HepG2 (cell line): ENCODE measurements around the gene C6orf132. TPM values are rescaled to one million over a fixed set of nuclear protein-coding genes. Genes with fewer than 3 reads are reported as not detected.

Experiments used
- ATAC-seq: fragments of 200-7000 bp; cut with Tn5 transposase; 3 replicates; pipeline ENCODE4 v1.9.1; 2020; ENCODE audit warnings: mild to moderate bottlenecking, moderate library complexity
- BruUV-seq: library from RNA; stranded (reverse); fragments of 400-500 nt; replicated peaks from 2 replicates; lab custom pipeline; 2021; lab: Mats Ljungman, UMichigan
- CTCF ChIA-PET: fragments of 300-600 bp; formaldehyde crosslinking; extraction: SDS; loops from one replicate; lab custom pipeline; 2021; ENCODE audit warnings: low total read pairs, inconsistent platforms, low intra/inter-chr PET ratio; lab: Yijun Ruan, JAX
- POLR2A ChIA-PET: fragments of 350-600 bp; sonication (Branson Sonifier 250); formaldehyde crosslinking; loops from one replicate; lab custom pipeline; 2020; ENCODE audit warnings: antibody characterized with exemption, inconsistent platforms; lab: Yijun Ruan, JAX
- DNase-seq: peaks from one replicate; pipeline ENCODE4 v3.0.0-alpha.2; 2015; ENCODE audit warnings: low spot score
- FAIRE-seq: peaks from 3 replicates; lab custom pipeline; 2011; peaks lifted over from hg19 to GRCh38; lab: Jason Lieb, UNC
- H2AFZ ChIP-seq: one replicate; pipeline ENCODE4 v1.6.1; 2011; ENCODE audit warnings: low read length, inconsistent platforms
- H3K27ac ChIP-seq: fragments of 300-600 bp; 3 replicates; pipeline ENCODE4 v1.8.0; 2011; ENCODE audit warnings: mixed run types, mild to moderate bottlenecking, mixed read lengths, low read length, inconsistent platforms; ENCODE audit not compliant: insufficient read depth; ENCODE audit errors: extremely low read length
- H3K27me3 ChIP-seq, 2 experiments: fragments of 200-600 bp in 1 of 2; 2 replicates in 1 of 2; 3 replicates in 1 of 2; pipeline versions ENCODE4 v1.6.0 to v1.8.0; 2011; ENCODE audit warnings: low read length in 2 of 2, mild to moderate bottlenecking in 2 of 2, moderate library complexity in 2 of 2, inconsistent platforms in 1 of 2; ENCODE audit not compliant: insufficient read depth in 2 of 2, control insufficient read depth in 1 of 2
- H3K36me3 ChIP-seq, 2 experiments: fragments of 200-600 bp in 1 of 2; replicated peaks in 1 of 2; 2 replicates in 1 of 2; 3 replicates in 1 of 2; pipeline versions ENCODE4 v1.5.1 to v1.8.0; 2011; ENCODE audit warnings: low read length in 2 of 2, inconsistent platforms in 1 of 2; ENCODE audit not compliant: insufficient read depth in 2 of 2, control insufficient read depth in 1 of 2
- H3K4me1 ChIP-seq: 2 replicates; pipeline ENCODE4 v1.5.1; 2012; ENCODE audit warnings: low read length, inconsistent platforms; ENCODE audit not compliant: insufficient read depth
- H3K4me2 ChIP-seq: 2 replicates; pipeline ENCODE4 v1.6.0; 2011; ENCODE audit warnings: low read depth, low read length, inconsistent platforms
- H3K4me3 ChIP-seq, 3 experiments: fragments of 200-600 bp in 1 of 3; sonication (generic), shearing (Covaris generic) in 1 of 3; replicated peaks in 1 of 3; 2 replicates each; pipeline ENCODE4 v1.5.1; 2011 to 2016; ENCODE audit warnings: low read length in 3 of 3, inconsistent platforms in 2 of 3, low read depth in 2 of 3, mild to moderate bottlenecking in 2 of 3, control low read depth in 1 of 3, mixed read lengths in 1 of 3; ENCODE audit not compliant: insufficient read depth in 1 of 3
- H3K79me2 ChIP-seq: one replicate; pipeline ENCODE4 v1.6.1; 2011; ENCODE audit warnings: low read length, inconsistent platforms; ENCODE audit not compliant: insufficient read depth
- H3K9ac ChIP-seq: 2 replicates; pipeline ENCODE4 v1.6.0; 2011; ENCODE audit warnings: mild to moderate bottlenecking, low read depth, low read length, inconsistent platforms; ENCODE audit not compliant: insufficient read depth
- H3K9me3 ChIP-seq: 2 replicates; pipeline ENCODE4 v1.5.1; 2012; ENCODE audit warnings: mild to moderate bottlenecking, low read length
- H4K20me1 ChIP-seq: 2 replicates; pipeline ENCODE4 v1.6.0; 2011; ENCODE audit warnings: inconsistent platforms, mild to moderate bottlenecking, low read length, moderate library complexity; ENCODE audit not compliant: insufficient read depth
- CAMTA2 ChIP-seq: sonication (generic); formaldehyde crosslinking; IDR thresholded peaks from 2 replicates; pipeline ENCODE4 v1.4.0; 2020; ENCODE audit warnings: mild to moderate bottlenecking, missing genetic modification reagents, borderline replicate concordance
- HIC2 ChIP-seq: sonication (generic); formaldehyde crosslinking; IDR thresholded peaks from 2 replicates; pipeline ENCODE4 v1.9.0; 2022; ENCODE audit warnings: low read depth, missing genetic modification reagents
- LBX2 ChIP-seq: sonication (generic); formaldehyde crosslinking; IDR thresholded peaks from 2 replicates; pipeline ENCODE4 v1.5.0; 2020; ENCODE audit warnings: missing genetic modification reagents, mild to moderate bottlenecking, borderline replicate concordance
- LCORL ChIP-seq, 2 experiments: fragments of 450-650 bp in 1 of 2; sonication (generic) in 1 of 2; formaldehyde crosslinking in 1 of 2; IDR thresholded peaks; 2 replicates each; pipeline versions ENCODE4 v1.5.0 to v1.6.1; 2017 to 2020; ENCODE audit warnings: antibody characterized with exemption in 1 of 2, missing genetic modification reagents in 1 of 2
- MEIS2 ChIP-seq: sonication (generic); formaldehyde crosslinking; IDR thresholded peaks from 2 replicates; pipeline ENCODE4 v1.9.0; 2021; ENCODE audit warnings: mild to moderate bottlenecking, missing genetic modification reagents
- PRMT3 ChIP-seq: sonication (generic); formaldehyde crosslinking; IDR thresholded peaks from 2 replicates; pipeline ENCODE4 v1.8.1; 2022; ENCODE audit warnings: low read depth, mild to moderate bottlenecking, moderate library complexity, missing genetic modification reagents, borderline replicate concordance
- SALL2 ChIP-seq: sonication (generic); formaldehyde crosslinking; IDR thresholded peaks from 2 replicates; pipeline ENCODE4 v1.8.1; 2023; ENCODE audit warnings: mild to moderate bottlenecking, missing genetic modification reagents, inconsistent platforms
- TP53 ChIP-seq: sonication (generic); formaldehyde crosslinking; conservative IDR thresholded peaks from 2 replicates; pipeline ENCODE4 v1.4.0; 2020; ENCODE audit warnings: missing genetic modification reagents
- ZBTB37 ChIP-seq: sonication (generic); formaldehyde crosslinking; IDR thresholded peaks from 2 replicates; pipeline ENCODE4 v1.4.0; 2020; ENCODE audit warnings: mild to moderate bottlenecking, missing genetic modification reagents
- ZKSCAN1 ChIP-seq: fragments of 150-350 bp; IDR thresholded peaks from 2 replicates; pipeline ENCODE4 v1.6.1; 2014; ENCODE audit warnings: low read length
- ZMYM4 ChIP-seq: sonication (generic); formaldehyde crosslinking; IDR thresholded peaks from 2 replicates; pipeline ENCODE4 v1.8.1; 2023; ENCODE audit warnings: mild to moderate bottlenecking, missing genetic modification reagents
- ZNF3 ChIP-seq: IDR thresholded peaks from 2 replicates; pipeline ENCODE4 v1.7.0; 2017; ENCODE audit warnings: inconsistent platforms
- ZNF431 ChIP-seq: sonication (generic); formaldehyde crosslinking; IDR thresholded peaks from 2 replicates; pipeline ENCODE4 v1.9.0; 2022; ENCODE audit warnings: missing genetic modification reagents, low read depth, mild to moderate bottlenecking, borderline replicate concordance
- ZNF672 ChIP-seq: sonication (generic); formaldehyde crosslinking; IDR thresholded peaks from 2 replicates; pipeline ENCODE4 v1.8.1; 2022; ENCODE audit warnings: missing genetic modification reagents
- WGBS: methylation state at CpG from one replicate; pipeline ENCODE4 v1.1.6; 2017; ENCODE audit warnings: low lambda C conversion rate; 5-methylcytosine and 5-hydroxymethylcytosine counted together
- in situ Hi-C: cut with HindIII; loops from 2 replicates; pipeline ENCODE4 v1.10.0; 2017; ENCODE audit warnings: low pct_unique_long_range_greater_than_20kb; ENCODE audit not compliant: extremely low pct_ligation_motif_present
- intact Hi-C: fragments of 100-400 bp; cut with micrococcal nuclease; formaldehyde crosslinking; loops from one replicate; pipeline ENCODE4 v1.10.0; 2022; ENCODE audit not compliant: unreplicated experiment
- polyA plus RNA-seq, 8 experiments: library from polyadenylated mRNA; depleted of rRNA in 3 of 8; stranded (reverse) in 7 of 8; unstranded in 1 of 8; fragments of >200 nt; fragmentation: Illumina TruSeq in 4 of 8; extraction: Trizol in 4 of 8; gene quantifications; 2 replicates each; pipeline versions ENCODE4 v1.2.1 to v1.2.3, GENCODE V29; 2011 to 2016; ENCODE audit warnings: low read depth in 4 of 8, missing spikeins in 1 of 8, mixed read lengths in 1 of 8; ENCODE audit not compliant: insufficient read depth in 1 of 8
- total RNA-seq, 5 experiments: library from RNA; depleted of rRNA; stranded (reverse); fragments of >200 nt; fragmentation: Illumina TruSeq; extraction: Trizol; gene quantifications; 2 replicates each; pipeline ENCODE4 v1.2.3, GENCODE V29; 2016; ENCODE audit warnings: low read depth in 1 of 5
- TF ChIP-seq, protein P1 (sequence below): sonication (generic); formaldehyde crosslinking; IDR thresholded peaks from 2 replicates; pipeline ENCODE4 v1.4.0; 2020; ENCODE audit warnings: missing genetic modification reagents

The C6orf132 gene
- total and polyA plus RNA-seq, 2 of the 13 experiments (the other 11 are each of a cell fraction or from before 2014, with no cell fraction given) = 0.78 to 3.0 TPM

DNA sequence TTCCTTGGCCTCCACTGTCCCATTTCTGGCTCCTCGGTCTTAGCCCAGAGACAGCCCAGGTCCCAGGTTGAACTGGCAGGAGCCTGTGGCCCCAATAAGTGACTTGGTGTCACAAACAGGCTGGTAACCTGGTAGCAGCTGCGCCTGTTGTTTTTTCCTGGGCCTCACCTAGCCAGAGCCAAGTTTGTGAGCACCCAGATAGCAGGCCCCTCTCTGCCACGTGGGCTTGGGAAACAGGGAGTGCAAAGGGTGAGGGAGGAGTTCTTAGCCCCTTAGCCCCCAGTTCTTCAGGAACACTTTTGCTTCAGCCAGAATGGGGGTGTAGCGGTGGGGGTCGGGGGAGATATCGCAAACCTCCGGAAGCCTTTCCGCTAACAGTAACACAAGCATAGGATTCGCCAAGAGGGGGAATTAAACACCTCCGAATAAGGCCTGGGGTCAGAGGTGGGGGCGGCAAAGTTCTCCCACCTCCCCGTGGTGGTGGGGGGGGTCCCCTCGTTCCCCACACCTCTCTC, 760 bp downstream of the C6orf132 start (continued):
- TF ChIP-seq, protein P1, sequence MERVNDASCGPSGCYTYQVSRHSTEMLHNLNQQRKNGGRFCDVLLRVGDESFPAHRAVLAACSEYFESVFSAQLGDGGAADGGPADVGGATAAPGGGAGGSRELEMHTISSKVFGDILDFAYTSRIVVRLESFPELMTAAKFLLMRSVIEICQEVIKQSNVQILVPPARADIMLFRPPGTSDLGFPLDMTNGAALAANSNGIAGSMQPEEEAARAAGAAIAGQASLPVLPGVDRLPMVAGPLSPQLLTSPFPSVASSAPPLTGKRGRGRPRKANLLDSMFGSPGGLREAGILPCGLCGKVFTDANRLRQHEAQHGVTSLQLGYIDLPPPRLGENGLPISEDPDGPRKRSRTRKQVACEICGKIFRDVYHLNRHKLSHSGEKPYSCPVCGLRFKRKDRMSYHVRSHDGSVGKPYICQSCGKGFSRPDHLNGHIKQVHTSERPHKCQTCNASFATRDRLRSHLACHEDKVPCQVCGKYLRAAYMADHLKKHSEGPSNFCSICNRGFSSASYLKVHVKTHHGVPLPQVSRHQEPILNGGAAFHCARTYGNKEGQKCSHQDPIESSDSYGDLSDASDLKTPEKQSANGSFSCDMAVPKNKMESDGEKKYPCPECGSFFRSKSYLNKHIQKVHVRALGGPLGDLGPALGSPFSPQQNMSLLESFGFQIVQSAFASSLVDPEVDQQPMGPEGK (CRISPR knock-in tag) = peak; percentile 61; the same call in 1 of the 2 replicates

- H3K79me2 ChIP-seq = no peaks in the 10 kb centered on the region
- no peak for FAIRE-seq
- POLR2A ChIA-PET = interaction anchor here (0.8 to 1.5 kb wide), 2 partner anchors 23 to 42 kb away, joined by 3 to 5 read pairs; no protein-coding TSS in a partner anchor
- TF ChIP-seq MEIS2 (CRISPR knock-in tag) = no peak
- TF ChIP-seq PRMT3 (CRISPR knock-in tag) = no peak
- TF ChIP-seq CAMTA2 (CRISPR knock-in tag) = no peak
- TF ChIP-seq TP53 (CRISPR knock-in tag) = no peak
- TF ChIP-seq ZNF672 (CRISPR knock-in tag) = no peak
- no peak for TF ChIP-seq ZBTB37 (CRISPR knock-in tag)
- no peak for TF ChIP-seq LCORL (IDR thresholded peaks at IDR 0.05)
- no peak for TF ChIP-seq LCORL (CRISPR knock-in tag; IDR thresholded peaks at IDR 0.05)
- TF ChIP-seq LBX2 (CRISPR knock-in tag) = no peak
- no peak for TF ChIP-seq ZKSCAN1
- no peak for TF ChIP-seq ZNF431 (CRISPR knock-in tag)
- TF ChIP-seq HIC2 = 0 out of 2 replicates have a peak, but pooled peaks have one; percentile 16
- no peak for TF ChIP-seq ZNF3
- TF ChIP-seq SALL2 (CRISPR knock-in tag) = no peak
- TF ChIP-seq ZMYM4 = no peak
Measured at GRCh38 chr6:42140756-42141602, 1.4 kb downstream of the C6orf132 start.

More at GRCh38 chr6:42140756-42141602, 1.4 kb downstream of the C6orf132 start:
- Histone ChIP-seq H3K27me3 (no peaks in the 10 kb centered on the region; a peak in 1 of 5 replicates), H2AFZ (peak overlapping the region; percentile 15), H3K9ac (peak overlapping the region; percentile 70), H3K9me3 (no peaks in the 10 kb centered on the region), H3K27ac (no peak overlapping the region), H3K4me2 (peak overlapping the region; percentile 99), H3K36me3 (no peaks in the 10 kb centered on the region), H3K4me1 (peaks cover 66% of the 10 kb centered on the region), H4K20me1 (no peaks in the 10 kb centered on the region), H3K4me3 (peak overlapping the region; percentile 65 to 76 (median 67))
- in situ Hi-C loops = no loop called here
- 12% methylated on average over 7 of the region's 9 CpGs for WGBS
- no TSS peak for BruUV-seq
- DNase-seq (no peak), ATAC-seq (peak; percentile 7)
- intact Hi-C loops = no loop called here
- CTCF ChIA-PET = no interaction called here
